Peyer's patch (tissue), 4 donors: ENCODE measurements around the gene PSMD9. TPM values are rescaled to one million over a fixed set of nuclear protein-coding genes. Genes with fewer than 3 reads are reported as not detected.

Source experiments
- DNase-seq, 3 donors: peaks; one replicate each; pipeline ENCODE4 v3.0.0-alpha.2; 2017 to 2019
- H3K27ac ChIP-seq, 4 donors: fragments of 200-600 bp; sonication (generic); one replicate each; pipeline ENCODE4 v1.5.1; 2016 to 2019
- H3K27me3 ChIP-seq, 2 donors: fragments of 200-600 bp; sonication (generic); one replicate each; pipeline ENCODE4 v1.5.1; 2019
- H3K36me3 ChIP-seq, 3 donors: fragments of 200-600 bp; sonication (generic); one replicate each; pipeline ENCODE4 v1.5.1; 2016 to 2019
- H3K4me1 ChIP-seq, 4 donors: fragments of 200-600 bp; sonication (generic); one replicate each; pipeline ENCODE4 v1.5.1; 2016 to 2019
- H3K4me3 ChIP-seq, 4 donors: fragments of 200-600 bp; sonication (generic); 1 replicate in 3 of 4; 2 replicates in 1 of 4; pipeline ENCODE4 v1.5.1; 2016 to 2019; ENCODE audit warnings: mild to moderate bottlenecking in 1 of 4
- H3K9me3 ChIP-seq, 4 donors: fragments of 200-600 bp; sonication (generic); one replicate each; pipeline ENCODE4 v1.5.1; 2016 to 2019; ENCODE audit warnings: mild to moderate bottlenecking in 1 of 4
- POLR2A ChIP-seq, 2 donors: fragments of 450-650 bp; IDR thresholded peaks; one replicate each; pipeline ENCODE4 v1.5.1; 2017; ENCODE audit warnings: antibody characterized with exemption in 2 of 2, mild to moderate bottlenecking in 2 of 2, moderate library complexity in 2 of 2
- small RNA-seq, 2 donors: library from RNA; depleted of rRNA; stranded (forward); fragments of <200 nt; gene quantifications; one replicate each; pipeline ENCODE3, GENCODE V24; 2016
- total RNA-seq, 4 donors: library from RNA; depleted of rRNA; stranded (reverse); fragments of >200 nt; gene quantifications; one replicate each; pipeline ENCODE4 v1.1.0, GENCODE V29; 2016
- TF ChIP-seq, protein P1 (sequence below), 6 experiments: fragments of 450-650 bp in 4 of 6; fragments of 200-600 bp in 2 of 6; sonication (generic) in 1 of 6; IDR thresholded peaks; one replicate each; pipeline ENCODE4 v1.5.1; 2017 to 2019; ENCODE audit warnings: antibody characterized with exemption in 6 of 6, mild to moderate bottlenecking in 3 of 6, moderate library complexity in 1 of 6

Gene PSMD9
- total RNA-seq, 4 donors from 2014 or later = 33.1 to 47.7 (median 37.8) TPM

DNA sequence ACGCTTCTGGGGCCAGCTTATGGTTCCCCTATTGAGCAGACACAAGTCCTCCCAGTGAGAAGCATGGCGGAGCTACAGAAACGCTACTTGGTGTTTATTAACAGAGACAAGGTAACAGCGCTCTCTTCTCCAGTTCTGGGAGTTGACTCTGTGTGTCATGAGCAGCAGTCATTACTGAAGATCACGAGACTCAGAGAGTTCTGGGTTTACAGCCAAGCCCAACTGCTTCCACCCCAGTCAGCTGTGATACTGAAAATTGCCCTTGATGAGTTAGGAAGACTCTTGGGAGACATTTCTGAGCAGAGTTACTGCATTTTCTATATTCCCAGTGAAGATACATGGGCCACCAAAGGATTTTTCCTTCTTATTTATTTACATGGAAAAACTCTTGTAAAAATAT, 78.4 kb downstream of the PSMD9 start:
- DNase-seq = no peak
- Histone ChIP-seq H3K36me3 (no peaks in the 10 kb centered on the region), H3K4me1 (no peaks in the 10 kb centered on the region), H3K4me3 (no peak overlapping the region), H3K9me3 (no peaks in the 10 kb centered on the region), H3K27ac (no peak overlapping the region), H3K27me3 (no peaks in the 10 kb centered on the region)
- no peak for TF ChIP-seq POLR2A (IDR thresholded peaks at IDR 0.05)
- TF ChIP-seq, protein P1, sequence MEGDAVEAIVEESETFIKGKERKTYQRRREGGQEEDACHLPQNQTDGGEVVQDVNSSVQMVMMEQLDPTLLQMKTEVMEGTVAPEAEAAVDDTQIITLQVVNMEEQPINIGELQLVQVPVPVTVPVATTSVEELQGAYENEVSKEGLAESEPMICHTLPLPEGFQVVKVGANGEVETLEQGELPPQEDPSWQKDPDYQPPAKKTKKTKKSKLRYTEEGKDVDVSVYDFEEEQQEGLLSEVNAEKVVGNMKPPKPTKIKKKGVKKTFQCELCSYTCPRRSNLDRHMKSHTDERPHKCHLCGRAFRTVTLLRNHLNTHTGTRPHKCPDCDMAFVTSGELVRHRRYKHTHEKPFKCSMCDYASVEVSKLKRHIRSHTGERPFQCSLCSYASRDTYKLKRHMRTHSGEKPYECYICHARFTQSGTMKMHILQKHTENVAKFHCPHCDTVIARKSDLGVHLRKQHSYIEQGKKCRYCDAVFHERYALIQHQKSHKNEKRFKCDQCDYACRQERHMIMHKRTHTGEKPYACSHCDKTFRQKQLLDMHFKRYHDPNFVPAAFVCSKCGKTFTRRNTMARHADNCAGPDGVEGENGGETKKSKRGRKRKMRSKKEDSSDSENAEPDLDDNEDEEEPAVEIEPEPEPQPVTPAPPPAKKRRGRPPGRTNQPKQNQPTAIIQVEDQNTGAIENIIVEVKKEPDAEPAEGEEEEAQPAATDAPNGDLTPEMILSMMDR (IDR thresholded peaks at IDR 0.05) = no peak

Small RNA genes within 50 kb of the gene (small RNA-seq; reads per million reads assigned to genes)
- gene AC069503.3 (0 reads per million in 2 donors), gene RF00017 (0 reads per million in 2 donors), gene RNU7-170P (0 reads per million in 2 donors)

Other genes with a start within 250 kb of the PSMD9 start
- gene MORN3, start 219.1 kb upstream of the PSMD9 start, total RNA-seq = not detected
- gene TMEM120B, start 176.0 kb upstream of the PSMD9 start, total RNA-seq = 1 to 10 TPM; 3.7 to 8.6 (median 5.2) TPM
- 100 to 1,000 TPM in 2 of 4 donors, 10 to 100 TPM in 2; 31.4 to 134 (median 91.0) TPM for gene RHOF, start 95.1 kb upstream of the PSMD9 start, total RNA-seq
- 10 to 100 TPM; 15.4 to 30.5 (median 25.3) TPM for gene SETD1B, start 84.8 kb upstream of the PSMD9 start, total RNA-seq
- not detected for gene HPD, start 29.9 kb upstream of the PSMD9 start, total RNA-seq
- 1 to 10 TPM in 1 of 4 donors, under 1 TPM in 2, not detected in 1; 0.67 to 1.1 (median 0.95) TPM for gene CFAP251, start 29.8 kb downstream of the PSMD9 start, total RNA-seq
- 10 to 100 TPM in 1 of 4 donors, 1 to 10 TPM in 3; 3.3 to 23.9 (median 4.4) TPM for gene BCL7A, start 133.1 kb downstream of the PSMD9 start, total RNA-seq
- 100 to 1,000 TPM in 2 of 4 donors, 10 to 100 TPM in 2; 41.5 to 157 (median 98.3) TPM for gene MLXIP, start 190.0 kb downstream of the PSMD9 start, total RNA-seq